Measurements from ENCODE around the gene SLC34A2. TPM values are rescaled to one million over a fixed set of nuclear protein-coding genes. Genes with fewer than 3 reads are reported as not detected.
"Not testable (repeated sequence)": the region's sequence is repeated elsewhere in the genome, so short reads cannot be mapped to it uniquely, and the experiment has no call there.

Gene SLC34A2
- 1,000 to 10,000 TPM; 2,023 to 3,249 TPM for total RNA-seq
- 100 to 1,000 TPM; 140 to 463 (median 317) TPM for polyA plus RNA-seq (ENCODE audit: insufficient read length in 6 of 6)
- long read RNA-seq, donor 1, full-length matches to known transcripts: 39 of 349 reads
- long read RNA-seq, donor 1, partial matches to known transcripts: 290 of 349 reads
- long read RNA-seq, donor 1, other reads (novel, unspliced or antisense): 20 of 349 reads
- long read RNA-seq, donor 2, full-length matches to known transcripts: 17 of 88 reads
- long read RNA-seq, donor 2, partial matches to known transcripts: 71 of 88 reads
- long read RNA-seq, donor 2, other reads (novel, unspliced or antisense): 0 of 88 reads
- long read RNA-seq, donor 3, full-length matches to known transcripts: 11 of 24 reads
- long read RNA-seq, donor 3, partial matches to known transcripts: 13 of 24 reads
- long read RNA-seq, donor 3, other reads (novel, unspliced or antisense): 0 of 24 reads
- long read RNA-seq, donor 4, full-length matches to known transcripts: 14 of 250 reads
- long read RNA-seq, donor 4, partial matches to known transcripts: 132 of 250 reads
- long read RNA-seq, donor 4, other reads (novel, unspliced or antisense): 104 of 250 reads
- long read RNA-seq, donor 5, full-length matches to known transcripts: 25 of 198 reads
- long read RNA-seq, donor 5, partial matches to known transcripts: 168 of 198 reads
- long read RNA-seq, donor 5, other reads (novel, unspliced or antisense): 5 of 198 reads
- long read RNA-seq, donor 6, full-length matches to known transcripts: 6 of 51 reads
- long read RNA-seq, donor 6, partial matches to known transcripts: 45 of 51 reads
- long read RNA-seq, donor 6, other reads (novel, unspliced or antisense): 0 of 51 reads
- long read RNA-seq, donor 7, full-length matches to known transcripts: 8 of 21 reads
- long read RNA-seq, donor 7, partial matches to known transcripts: 13 of 21 reads
- long read RNA-seq, donor 7, other reads (novel, unspliced or antisense): 0 of 21 reads
- long read RNA-seq, donor 8, full-length matches to known transcripts: 24 of 65 reads
- long read RNA-seq, donor 8, partial matches to known transcripts: 41 of 65 reads
- long read RNA-seq, donor 8, other reads (novel, unspliced or antisense): 0 of 65 reads
- long read RNA-seq, donor 9: 0 reads
- long read RNA-seq, donor 10, partial matches to known transcripts: 59 of 76 reads
- long read RNA-seq, donor 10, other reads (novel, unspliced or antisense): 15 of 76 reads
- long read RNA-seq, donor 11: 0 reads
- long read RNA-seq, donor 12, full-length matches to known transcripts: 15 of 97 reads
- long read RNA-seq, donor 12, partial matches to known transcripts: 82 of 97 reads
- long read RNA-seq, donor 12, other reads (novel, unspliced or antisense): 0 of 97 reads

DNA sequence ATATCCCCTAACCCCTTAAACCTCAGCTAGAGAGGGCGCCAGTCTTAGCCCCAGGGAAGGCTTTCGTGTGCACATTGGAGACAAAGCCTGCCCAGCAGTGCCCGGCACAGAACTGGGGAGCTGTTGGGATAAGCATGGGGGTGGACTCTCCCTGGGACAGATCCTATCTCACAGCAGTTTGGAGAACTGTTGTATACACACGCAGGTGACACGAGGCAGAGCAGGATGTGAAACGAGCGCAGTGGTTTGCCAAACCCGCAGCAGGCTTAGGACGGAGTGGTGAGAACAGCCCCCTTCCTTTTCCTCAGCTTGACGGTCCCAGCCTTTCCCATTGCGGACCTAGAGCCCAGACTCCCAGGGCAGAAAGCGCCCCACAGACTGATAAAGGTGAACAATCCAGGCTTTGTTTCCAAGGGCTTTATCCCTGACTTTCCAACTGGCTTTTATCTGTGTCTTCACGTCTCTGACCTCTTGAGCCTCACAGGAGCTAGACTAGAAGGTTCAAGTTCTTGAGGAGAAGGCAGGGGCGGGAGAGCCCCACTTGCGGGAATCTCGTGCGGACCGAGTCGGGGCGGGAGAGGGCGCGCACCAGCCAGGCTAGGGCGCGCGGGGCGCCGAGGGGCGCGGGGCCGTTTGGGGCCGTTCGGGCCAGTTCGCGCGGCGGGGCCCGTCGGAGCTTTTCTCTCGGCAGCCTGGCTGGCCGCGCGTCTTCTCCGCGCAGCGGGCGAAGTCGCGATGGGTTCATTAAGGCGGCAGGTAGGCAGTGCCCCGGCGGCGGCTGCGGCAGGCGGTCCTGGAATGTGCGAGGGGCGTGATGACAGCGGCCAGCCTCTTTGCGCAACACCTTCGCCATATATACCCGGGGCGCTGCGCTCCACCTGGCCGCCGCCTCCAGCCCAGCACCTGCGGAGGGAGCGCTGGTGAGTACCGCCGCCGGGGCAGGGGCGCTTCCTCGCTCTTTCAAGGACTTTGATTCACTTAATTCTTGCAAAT lies at the start of gene SLC34A2:
Gene SLC34A2 (plus strand): TSS at position 881 of the 993 bp plus-strand sequence. CDS start 6,650 bp downstream, outside the sequence.
- TF ChIP-seq CTCF (IDR thresholded peaks at IDR 0.05): no peak
- Histone ChIP-seq H3K27ac (peak within 1 kb of the TSS; percentile 84 to 94), H3K4me1 (no peaks in the 10 kb centered on the region), H3K27me3 (peaks cover 25 to 44% of the 10 kb centered on the region in 2 donors), H3K9me3 (no peaks in the 10 kb centered on the region), H3K4me3 (peak within 1 kb of the TSS; percentile 29 to 35), H3K36me3 (no peaks in the 10 kb centered on the region)
- DNase-seq: peak in 3 of 4 donors; percentile 67 to 90 (median 68)
- intact Hi-C loops (cut with DNase I): no loop called here
- peak; percentile 61 for ATAC-seq

- Histone ChIP-seq H3K27ac (no peak overlapping the region), H3K9me3 (no peaks in the 10 kb centered on the region), H3K4me3 (no peak overlapping the region), H3K4me1 (no peaks in the 10 kb centered on the region), H3K27me3 (no peaks in the 10 kb centered on the region), H3K36me3 (no peaks in the 10 kb centered on the region)
- intact Hi-C loops (cut with DNase I): no loop called here
- peak; percentile 84 for ATAC-seq
- DNase-seq: no peak
- no peak for TF ChIP-seq CTCF (IDR thresholded peaks at IDR 0.05)
These were observed 47.0 kb upstream of the SLC34A2 start for GRCh38 chr4:25608644-25609043.

- no peaks in the 10 kb centered on the region for H3K4me1 ChIP-seq
- ATAC-seq (no peak), DNase-seq (no peak)
- H3K27ac ChIP-seq: no peak overlapping the region
- H3K4me3 ChIP-seq: no peak overlapping the region
- H3K27me3 ChIP-seq: no peaks in the 10 kb centered on the region
- no peaks in the 10 kb centered on the region for H3K9me3 ChIP-seq
- H3K36me3 ChIP-seq: no peaks in the 10 kb centered on the region
- intact Hi-C loops (cut with DNase I): no loop called here
- no peak for TF ChIP-seq CTCF (IDR thresholded peaks at IDR 0.05)
These were observed 45.7 kb upstream of the SLC34A2 start for GRCh38 chr4:25609976-25610375.

GRCh38 chr4:25613613-25614012 lies 42.0 kb upstream of the SLC34A2 start:
- H3K4me1 ChIP-seq; DNase-seq; intact Hi-C loops (cut with DNase I); ATAC-seq; H3K36me3 ChIP-seq; H3K4me3 ChIP-seq; H3K27ac ChIP-seq; H3K9me3 ChIP-seq; H3K27me3 ChIP-seq: not testable (repeated sequence)
